ENCODE results near the gene KCNA1.

- TF ChIP-seq TAF1 (IDR thresholded peaks at IDR 0.05; ENCODE audit: low read depth) = no peak
- no peak for TF ChIP-seq CTCF (IDR thresholded peaks at IDR 0.05; ENCODE audit: poor library complexity, severe bottlenecking)
- no peak for TF ChIP-seq POLR2AphosphoS5 (IDR thresholded peaks at IDR 0.05)
- TF ChIP-seq EP300 (conservative IDR thresholded peaks at IDR 0.05; ENCODE audit: poor library complexity, severe bottlenecking) = no peak
- no peak for TF ChIP-seq EZH2 (IDR thresholded peaks at IDR 0.05; ENCODE audit: borderline replicate concordance, insufficient read depth, low read length, poor library complexity, severe bottlenecking)
- TF ChIP-seq MXI1 (conservative IDR thresholded peaks at IDR 0.05; ENCODE audit: poor library complexity, severe bottlenecking) = no peak
These were observed 28.2 kb upstream of the KCNA1 start for GRCh38 chr12:4881266-4882064.
